Lung (tissue), 12 donors: Measurements from ENCODE around the gene LONRF3. TPM values are rescaled to one million over a fixed set of nuclear protein-coding genes. Genes with fewer than 3 reads are reported as not detected.

Experiments
- ATAC-seq: fragments of 200-7000 bp; cut with Tn5 transposase; one replicate; pipeline ENCODE4 v1.9.1; 2020; ENCODE audit warnings: moderate number of reproducible peaks; ENCODE audit not compliant: insufficient read depth, low FRiP score
- DNase-seq, 3 donors: peaks; one replicate each; pipeline ENCODE4 v3.0.0-alpha.2; 2013 to 2017
- H3K27ac ChIP-seq, 2 donors: one replicate each; pipeline ENCODE4 v1.5.1; 2013; ENCODE audit warnings: mild to moderate bottlenecking in 2 of 2, moderate library complexity in 2 of 2, control low read depth in 1 of 2, inconsistent platforms in 1 of 2, low read depth in 1 of 2, low read length in 1 of 2
- H3K27me3 ChIP-seq, 3 donors: one replicate each; pipeline ENCODE4 v1.5.1; 2013; ENCODE audit warnings: low read length in 2 of 3; ENCODE audit not compliant: control insufficient read depth in 3 of 3, insufficient read depth in 3 of 3
- H3K36me3 ChIP-seq, 4 donors: one replicate each; pipeline ENCODE4 v1.5.1; 2013; ENCODE audit warnings: low read length in 4 of 4, mild to moderate bottlenecking in 1 of 4, moderate library complexity in 1 of 4; ENCODE audit not compliant: control insufficient read depth in 4 of 4, insufficient read depth in 4 of 4
- H3K4me1 ChIP-seq, 5 donors: one replicate each; pipeline ENCODE4 v1.5.1; 2013; ENCODE audit warnings: low read length in 5 of 5, mild to moderate bottlenecking in 2 of 5, moderate library complexity in 1 of 5; ENCODE audit not compliant: control insufficient read depth in 5 of 5, insufficient read depth in 5 of 5
- H3K4me3 ChIP-seq: one replicate; pipeline ENCODE4 v1.5.1; 2013; ENCODE audit warnings: mild to moderate bottlenecking, control low read depth, moderate library complexity
- H3K9ac ChIP-seq, 2 donors: one replicate each; pipeline ENCODE4 v1.5.1; 2013; ENCODE audit warnings: low read length in 2 of 2, control low read depth in 1 of 2; ENCODE audit not compliant: insufficient read depth in 1 of 2
- H3K9me3 ChIP-seq, 4 donors: one replicate each; pipeline ENCODE4 v1.5.1; 2013; ENCODE audit warnings: low read length in 3 of 4, mild to moderate bottlenecking in 1 of 4, moderate library complexity in 1 of 4; ENCODE audit not compliant: control insufficient read depth in 4 of 4, insufficient read depth in 3 of 4
- CTCF ChIP-seq: IDR thresholded peaks from 2 replicates; pipeline ENCODE4 v1.5.1; 2012; ENCODE audit warnings: mild to moderate bottlenecking; ENCODE audit errors: control extremely low read depth, extremely low read depth
- WGBS, 2 donors: extraction: QIAGEN DNeasy Blood & Tissue Kit; methylation state at CpG; one replicate each; pipeline ENCODE4 v1.1.7; 2013; 5-methylcytosine and 5-hydroxymethylcytosine counted together
- polyA plus RNA-seq, 2 donors: library from polyadenylated mRNA; stranded (reverse); fragments of 200-250 nt; gene quantifications; one replicate each; pipeline ENCODE4 v1.2.1, GENCODE V29; 2013
- total RNA-seq, 2 donors: library from RNA; depleted of rRNA in 1 of 2; stranded (reverse); fragments of >200 nt in 1 of 2; gene quantifications; one replicate each; pipeline ENCODE4 v1.2.1, GENCODE V29; 2014 to 2021
- donor health status: control.
- donor health status: control.
- donor health status: Bipolar disorder and iron deficiency.
- donor health status: healthy.
- donor health status: DM: yes; HTN: yes; CAD: no.

LONRF3 gene
- total and polyA plus RNA-seq, 4 donors: 3.8 to 22.5 (median 7.9) TPM

GRCh38 chrX:118980761-118981160 is 6.3 kb downstream of the LONRF3 start:
- H3K9ac ChIP-seq: no peak overlapping the region
- H3K4me3 ChIP-seq: no peak overlapping the region
- no peak overlapping the region for H3K27ac ChIP-seq
- DNase-seq (no peak), ATAC-seq (no peak)
- peaks cover 0 to 6% (median 0%) of the 10 kb centered on the region in 4 donors for H3K36me3 ChIP-seq
- no peak for TF ChIP-seq CTCF
- peaks cover 0 to 6% (median under 1%) of the 10 kb centered on the region in 5 donors for H3K4me1 ChIP-seq
- peaks cover 0 to 4% (median 0%) of the 10 kb centered on the region in 3 donors for H3K27me3 ChIP-seq
- WGBS, 2 donors: 62 to 63% methylated on average over 1 of the region's 1 CpG
- no peaks in the 10 kb centered on the region for H3K9me3 ChIP-seq

- no peak for ATAC-seq
Observed at GRCh38 chrX:118983513-118983912, 9.1 kb downstream of the LONRF3 start.

GRCh38 chrX:118988911-118989310 is 14.5 kb downstream of the LONRF3 start:
- ATAC-seq (no peak), DNase-seq (no peak)
- H3K27me3 ChIP-seq: peaks cover 0 to 6% (median 0%) of the 10 kb centered on the region in 3 donors
- no peak for TF ChIP-seq CTCF
- WGBS, 2 donors: 52 to 72% methylated on average over 7 of the region's 7 CpGs
- no peak overlapping the region for H3K9ac ChIP-seq
- no peak overlapping the region for H3K27ac ChIP-seq
- H3K36me3 ChIP-seq: peaks cover 0 to 7% (median 0%) of the 10 kb centered on the region in 4 donors
- H3K9me3 ChIP-seq: no peaks in the 10 kb centered on the region
- peaks cover 0 to 4% (median 0%) of the 10 kb centered on the region in 5 donors for H3K4me1 ChIP-seq
- H3K4me3 ChIP-seq: no peak overlapping the region

More at GRCh38 chrX:118983513-118983912, 9.1 kb downstream of the LONRF3 start:
- no peak overlapping the region for H3K4me3 ChIP-seq
- H3K4me1 ChIP-seq: peaks cover 0 to 2% (median 0%) of the 10 kb centered on the region in 5 donors
- no peak overlapping the region for H3K9ac ChIP-seq
- no peak for DNase-seq
- WGBS, 2 donors: 70 to 73% methylated on average over 6 of the region's 6 CpGs
- no peaks in the 10 kb centered on the region for H3K9me3 ChIP-seq
- H3K27ac ChIP-seq: no peak overlapping the region
- TF ChIP-seq CTCF: no peak
- peaks cover 0 to 8% (median 0%) of the 10 kb centered on the region in 4 donors for H3K36me3 ChIP-seq
- peaks cover 0 to 3% (median 0%) of the 10 kb centered on the region in 3 donors for H3K27me3 ChIP-seq

- DNase-seq (no peak), ATAC-seq (no peak)
- Histone ChIP-seq H3K4me3 (no peak overlapping the region), H3K9ac (no peak overlapping the region), H3K27me3 (peaks cover 0 to 6% (median 0%) of the 10 kb centered on the region in 3 donors), H3K9me3 (no peaks in the 10 kb centered on the region), H3K36me3 (peaks cover 0 to 7% (median 0%) of the 10 kb centered on the region in 4 donors), H3K27ac (no peak overlapping the region), H3K4me1 (peaks cover 0 to 4% (median 0%) of the 10 kb centered on the region in 5 donors)
- WGBS, 2 donors: 69 to 100% methylated on average over 1 of the region's 1 CpG
- no peak for TF ChIP-seq CTCF
Observed at GRCh38 chrX:118989886-118990285, 15.5 kb downstream of the LONRF3 start.
